H1 (cell line): ENCODE measurements around the gene ABCG8. TPM values are rescaled to one million over a fixed set of nuclear protein-coding genes. Genes with fewer than 3 reads are reported as not detected.

Experiments used
- CTCF ChIA-PET: fragments of 300-600 bp; sonication (Branson Sonifier 250); formaldehyde crosslinking; loops from one replicate; lab custom pipeline; 2021; ENCODE audit not compliant: partially characterized antibody; lab: Charles Lee
- POLR2A ChIA-PET: fragments of 300-600 bp; sonication (Branson Sonifier 250); formaldehyde crosslinking; loops from one replicate; lab custom pipeline; 2021; ENCODE audit warnings: inconsistent platforms; ENCODE audit not compliant: partially characterized antibody; lab: Charles Lee
- DNase-seq, 2 experiments: peaks; one replicate each; pipeline versions ENCODE4 v3.0.0 to v3.0.0-alpha.2; 2010 to 2022; ENCODE audit warnings: low spot score in 2 of 2, low read depth in 1 of 2, mixed read lengths in 1 of 2
- FAIRE-seq: peaks from 2 replicates; lab custom pipeline; 2011; peaks lifted over from hg19 to GRCh38; lab: Jason Lieb, UNC
- H2AFZ ChIP-seq: 2 replicates; pipeline ENCODE4 v1.8.1; 2012; ENCODE audit warnings: low read length, inconsistent platforms
- H2AK5ac ChIP-seq: 2 replicates; pipeline ENCODE4 v1.6.1; 2013; ENCODE audit warnings: low read depth, low read length
- H2BK120ac ChIP-seq: replicated peaks from 2 replicates; pipeline ENCODE3; 2013; ENCODE audit warnings: low read depth, low read length, inconsistent platforms
- H2BK12ac ChIP-seq: 2 replicates; pipeline ENCODE4 v1.6.1; 2013; ENCODE audit warnings: low read depth, low read length
- H2BK15ac ChIP-seq: 2 replicates; pipeline ENCODE4 v1.6.1; 2013; ENCODE audit warnings: low read length
- H2BK20ac ChIP-seq: 2 replicates; pipeline ENCODE4 v1.6.1; 2013; ENCODE audit warnings: low read length
- H2BK5ac ChIP-seq: 2 replicates; pipeline ENCODE4 v1.6.1; 2013; ENCODE audit warnings: low read depth, low read length
- H3K14ac ChIP-seq: 2 replicates; pipeline ENCODE4 v1.6.1; 2013; ENCODE audit warnings: inconsistent platforms; ENCODE audit not compliant: insufficient read length
- H3K18ac ChIP-seq: 2 replicates; pipeline ENCODE4 v1.6.1; 2013; ENCODE audit warnings: low read length; ENCODE audit errors: extremely low read depth
- H3K23ac ChIP-seq: 2 replicates; pipeline ENCODE4 v1.6.1; 2013; ENCODE audit warnings: inconsistent platforms; ENCODE audit not compliant: insufficient read length
- H3K23me2 ChIP-seq: 2 replicates; pipeline ENCODE4 v1.6.1; 2013; ENCODE audit warnings: low read depth, low read length
- H3K27ac ChIP-seq: 2 replicates; pipeline ENCODE4 v1.6.1; 2011; ENCODE audit warnings: low read depth, low read length, inconsistent platforms
- H3K27me3 ChIP-seq, 4 experiments: replicated peaks in 1 of 4; 1 replicate in 1 of 4; 2 replicates in 3 of 4; pipeline versions ENCODE4 v1.6.1 to v1.8.1; 2011 to 2013; ENCODE audit warnings: low read length in 3 of 4, mild to moderate bottlenecking in 3 of 4, inconsistent platforms in 2 of 4, mixed read lengths in 2 of 4, moderate library complexity in 1 of 4; ENCODE audit not compliant: control insufficient read depth in 3 of 4, insufficient read depth in 3 of 4; ENCODE audit errors: extremely low read depth in 1 of 4
- H3K36me3 ChIP-seq, 4 experiments: 2 replicates each; pipeline versions ENCODE4 v1.6.1 to v1.8.1; 2011 to 2013; ENCODE audit warnings: mild to moderate bottlenecking in 4 of 4, low read length in 3 of 4, moderate library complexity in 2 of 4, control low read depth in 1 of 4, inconsistent platforms in 1 of 4; ENCODE audit not compliant: insufficient read depth in 4 of 4, control insufficient read depth in 2 of 4
- H3K4ac ChIP-seq: replicated peaks from 2 replicates; pipeline ENCODE3; 2013; ENCODE audit warnings: low read length, low read depth, mixed read lengths, inconsistent platforms; ENCODE audit not compliant: insufficient read length
- H3K4me1 ChIP-seq, 4 experiments: replicated peaks in 1 of 4; 1 replicate in 1 of 4; 2 replicates in 3 of 4; pipeline versions ENCODE4 v1.6.1 to v1.8.1; 2011 to 2013; ENCODE audit warnings: low read length in 3 of 4, inconsistent platforms in 2 of 4, mixed read lengths in 1 of 4; ENCODE audit not compliant: insufficient read depth in 4 of 4, control insufficient read depth in 3 of 4
- H3K4me2 ChIP-seq, 2 experiments: 2 replicates each; pipeline versions ENCODE4 v1.6.1 to v1.8.1; 2011 to 2013; ENCODE audit warnings: low read depth in 2 of 2, low read length in 2 of 2, control low read depth in 1 of 2, inconsistent platforms in 1 of 2, mild to moderate bottlenecking in 1 of 2; ENCODE audit not compliant: insufficient read depth in 1 of 2
- H3K4me3 ChIP-seq, 4 experiments: fragments of 200-600, 300-600 bp in 1 of 4; sonication (generic), shearing (Covaris generic), sonication (Bioruptor Twin) in 1 of 4; 2 replicates each; pipeline versions ENCODE4 v1.5.1 to v1.8.1; 2011 to 2016; ENCODE audit warnings: low read length in 4 of 4, low read depth in 3 of 4, control low read depth in 2 of 4, inconsistent platforms in 2 of 4, mild to moderate bottlenecking in 2 of 4, mixed read lengths in 1 of 4, moderate library complexity in 1 of 4; ENCODE audit not compliant: insufficient read depth in 2 of 4; ENCODE audit errors: extremely low read depth in 1 of 4
- H3K56ac ChIP-seq: replicated peaks from 2 replicates; pipeline ENCODE3; 2013; ENCODE audit warnings: low read depth, mild to moderate bottlenecking, mixed read lengths, low read length, inconsistent platforms; ENCODE audit not compliant: insufficient read length
- H3K79me1 ChIP-seq: 2 replicates; pipeline ENCODE4 v1.6.1; 2013; ENCODE audit warnings: low read depth, low read length, control low read depth
- H3K79me2 ChIP-seq, 2 experiments: 2 replicates each; pipeline versions ENCODE4 v1.6.1 to v1.8.1; 2012 to 2013; ENCODE audit warnings: low read length in 2 of 2, mild to moderate bottlenecking in 2 of 2, inconsistent platforms in 1 of 2; ENCODE audit not compliant: insufficient read depth in 2 of 2, control insufficient read depth in 1 of 2
- H3K9ac ChIP-seq, 4 experiments: replicated peaks in 1 of 4; 1 replicate in 1 of 4; 2 replicates in 3 of 4; pipeline versions ENCODE4 v1.6.1 to v1.8.1; 2011 to 2013; ENCODE audit warnings: low read depth in 3 of 4, low read length in 3 of 4, control low read depth in 2 of 4, mild to moderate bottlenecking in 2 of 4, moderate library complexity in 2 of 4, inconsistent platforms in 1 of 4; ENCODE audit errors: extremely low read depth in 1 of 4
- H3K9me3 ChIP-seq, 2 experiments: 2 replicates each; pipeline versions ENCODE4 v1.6.1 to v1.8.1; 2012 to 2013; ENCODE audit warnings: mild to moderate bottlenecking in 2 of 2, moderate library complexity in 2 of 2, control low read depth in 1 of 2, inconsistent platforms in 1 of 2, low read depth in 1 of 2, low read length in 1 of 2, mixed read lengths in 1 of 2; ENCODE audit not compliant: insufficient read depth in 2 of 2
- H4K20me1 ChIP-seq, 2 experiments: replicated peaks in 1 of 2; 2 replicates each; pipeline versions ENCODE3 to v1.8.1; 2011 to 2013; ENCODE audit warnings: inconsistent platforms in 2 of 2, low read length in 2 of 2, mild to moderate bottlenecking in 1 of 2; ENCODE audit not compliant: insufficient read depth in 2 of 2, control insufficient read depth in 1 of 2
- H4K5ac ChIP-seq: 2 replicates; pipeline ENCODE4 v1.6.1; 2013; ENCODE audit warnings: low read length, low read depth, mixed read lengths, inconsistent platforms; ENCODE audit not compliant: insufficient read length
- H4K8ac ChIP-seq: 2 replicates; pipeline ENCODE4 v1.8.0; 2013; ENCODE audit warnings: mild to moderate bottlenecking, moderate library complexity, low read length, inconsistent platforms; ENCODE audit not compliant: insufficient read depth; ENCODE audit errors: extremely low read depth
- H4K91ac ChIP-seq: replicated peaks from 2 replicates; pipeline ENCODE3; 2013; ENCODE audit warnings: low read length, mixed read lengths, inconsistent platforms; ENCODE audit not compliant: insufficient read length
- RBBP5 ChIP-seq: IDR thresholded peaks from 2 replicates; pipeline ENCODE4 v1.7.1; 2012; ENCODE audit warnings: low read depth, mild to moderate bottlenecking, inconsistent platforms, low read length, moderate library complexity, borderline replicate concordance
- SIRT6 ChIP-seq: IDR thresholded peaks from one replicate; pipeline ENCODE4 v1.7.1; 2012; ENCODE audit warnings: low read length, inconsistent platforms
- SP2 ChIP-seq: IDR thresholded peaks from 2 replicates; pipeline ENCODE4 v1.6.1; 2012; ENCODE audit warnings: mild to moderate bottlenecking, low read length, inconsistent platforms
- WGBS, 2 experiments: shearing (Covaris generic) in 1 of 2; methylation state at CpG; one replicate each; pipeline versions ENCODE4 v1.1.6 to v1.1.7; 2013 to 2015; ENCODE audit warnings: low lambda C conversion rate in 2 of 2, mixed read lengths in 2 of 2, inconsistent platforms in 1 of 2, low coverage in 1 of 2, missing lambda C conversion rate in 1 of 2; ENCODE audit not compliant: insufficient replicate concordance in 2 of 2, insufficient coverage in 1 of 2, insufficient read length in 1 of 2; ENCODE audit errors: extremely low coverage in 1 of 2, missing lambda C conversion rate in 1 of 2; 5-methylcytosine and 5-hydroxymethylcytosine counted together
- polyA plus RNA-seq, 7 experiments: library from polyadenylated mRNA; depleted of rRNA in 3 of 7; stranded (reverse) in 5 of 7; unstranded in 2 of 7; fragments of >200 nt in 5 of 7; fragments of 200-250 nt in 2 of 7; gene quantifications; 1 replicate in 5 of 7; 2 replicates in 1 of 7; 4 replicates in 1 of 7; pipeline versions ENCODE4 v1.2.1 to v1.2.3, GENCODE V29; 2011 to 2013; ENCODE audit warnings: missing spikeins in 2 of 7, mixed read lengths in 2 of 7
- total RNA-seq: library from RNA; stranded (reverse); fragmentation: NEBNext Ultra II Directional; extraction: Animal tissue kit (Norgen Biotek cat#: 25700); gene quantifications from 2 replicates; pipeline ENCODE4 v1.2.1, GENCODE V29; 2021

Gene ABCG8
- total and polyA plus RNA-seq, 2 of the 8 experiments (the other 6 are each of a cell fraction or from before 2014, with no cell fraction given) = not detected

- no peak overlapping the region for H2AK5ac ChIP-seq
- H3K18ac ChIP-seq = no peak overlapping the region
- no peak overlapping the region for H3K4ac ChIP-seq
- H2BK5ac ChIP-seq = no peak overlapping the region
- H2BK12ac ChIP-seq = no peak overlapping the region
- no peak overlapping the region for H4K8ac ChIP-seq
- no peaks in the 10 kb centered on the region for H3K79me2 ChIP-seq
- no peaks in the 10 kb centered on the region for H3K23me2 ChIP-seq
- H3K4me3 ChIP-seq = no peak overlapping the region
- FAIRE-seq (no peak), DNase-seq (no peak)
- TF ChIP-seq SP2 = no peak
- TF ChIP-seq RBBP5 = no peak
- no peak for TF ChIP-seq SIRT6
- H3K56ac ChIP-seq = no peak overlapping the region
- H3K9me3 ChIP-seq = no peaks in the 10 kb centered on the region
- H3K23ac ChIP-seq = no peak overlapping the region
- no peaks in the 10 kb centered on the region for H4K20me1 ChIP-seq
- POLR2A ChIA-PET = interaction anchor here (2.0 kb wide), 1 partner anchor 11 kb away, joined by 8 read pairs; no protein-coding TSS in a partner anchor
- no peaks in the 10 kb centered on the region for H3K27me3 ChIP-seq
- no peak overlapping the region for H3K27ac ChIP-seq
- no peak overlapping the region for H3K9ac ChIP-seq
- H2BK120ac ChIP-seq = no peak overlapping the region
- no peak overlapping the region for H4K91ac ChIP-seq
- H3K14ac ChIP-seq = no peak overlapping the region
- H3K4me2 ChIP-seq = no peak overlapping the region
- H2BK20ac ChIP-seq = no peak overlapping the region
- no peak overlapping the region for H2BK15ac ChIP-seq
- H4K5ac ChIP-seq = no peak overlapping the region
- H3K4me1 ChIP-seq = no peaks in the 10 kb centered on the region
- H3K79me1 ChIP-seq = no peaks in the 10 kb centered on the region
- no peak overlapping the region for H2AFZ ChIP-seq
- CTCF ChIA-PET = no interaction called here
- no peaks in the 10 kb centered on the region for H3K36me3 ChIP-seq
- 88% methylated on average over 12 of the region's 12 CpGs; no CpG with 5 or more reads in 1 of the 2 experiments for WGBS, 2 experiments
Measured at GRCh38 chr2:43872151-43872550, 33.4 kb downstream of the ABCG8 start.
